Endothelial cell of umbilical vein (primary cell): ENCODE results near the gene TTC23L. TPM values are rescaled to one million over a fixed set of nuclear protein-coding genes. Genes with fewer than 3 reads are reported as not detected.

ENCODE experiments used
- BruUV-seq: library from RNA; stranded (reverse); fragments of 400-500 nt; replicated peaks from 2 replicates; lab custom pipeline; 2021; lab: Mats Ljungman, UMichigan
- CTCF ChIA-PET: fragments of 300-600, 350-600 bp; sonication (Branson Sonifier 250); formaldehyde crosslinking; loops from one replicate; lab custom pipeline; 2021; ENCODE audit warnings: antibody characterized with exemption, inconsistent platforms; lab: Charles Lee
- POLR2A ChIA-PET: fragments of 300-600, 350-600 bp; sonication (Branson Sonifier 250); formaldehyde crosslinking; loops from one replicate; lab custom pipeline; 2021; ENCODE audit warnings: antibody characterized with exemption, inconsistent platforms; lab: Charles Lee
- DNase-seq: peaks from one replicate; pipeline ENCODE4 v3.0.0-alpha.2; 2011; ENCODE audit warnings: low read depth, low spot score
- FAIRE-seq: peaks from 2 replicates; lab custom pipeline; 2011; peaks lifted over from hg19 to GRCh38; lab: Jason Lieb, UNC
- H2AFZ ChIP-seq: 2 replicates; pipeline ENCODE4 v1.6.0; 2012; ENCODE audit warnings: low read depth, low read length, control low read depth, inconsistent platforms
- H3K27ac ChIP-seq: 2 replicates; pipeline ENCODE4 v1.5.1; 2011; ENCODE audit warnings: low read depth, mild to moderate bottlenecking, control low read depth, low read length, moderate library complexity; ENCODE audit not compliant: insufficient read depth
- H3K27me3 ChIP-seq, 2 experiments: 2 replicates each; pipeline versions ENCODE4 v1.6.0 to v1.6.1; 2011; ENCODE audit warnings: low read length in 2 of 2, mixed read lengths in 1 of 2; ENCODE audit not compliant: control insufficient read depth in 2 of 2, insufficient read depth in 2 of 2
- H3K36me3 ChIP-seq, 2 experiments: 2 replicates in 1 of 2; 3 replicates in 1 of 2; pipeline ENCODE4 v1.5.1; 2011; ENCODE audit warnings: low read length in 2 of 2, mild to moderate bottlenecking in 1 of 2, moderate library complexity in 1 of 2; ENCODE audit not compliant: control insufficient read depth in 2 of 2, insufficient read depth in 2 of 2; ENCODE audit errors: extremely low read depth in 1 of 2
- H3K4me1 ChIP-seq: 3 replicates; pipeline ENCODE4 v1.5.1; 2011; ENCODE audit warnings: mild to moderate bottlenecking, low read length; ENCODE audit not compliant: control insufficient read depth, insufficient read depth; ENCODE audit errors: extremely low read depth
- H3K4me2 ChIP-seq: 2 replicates; pipeline ENCODE4 v1.6.1; 2011; ENCODE audit warnings: low read length, control low read depth, mixed read lengths; ENCODE audit not compliant: insufficient read depth
- H3K4me3 ChIP-seq, 3 experiments: fragments of 200-600 bp in 1 of 3; sonication (generic), shearing (Covaris generic) in 1 of 3; replicated peaks in 1 of 3; 2 replicates each; pipeline ENCODE4 v1.5.1; 2011 to 2016; ENCODE audit warnings: control low read depth in 3 of 3, low read length in 3 of 3, mild to moderate bottlenecking in 2 of 3, inconsistent platforms in 1 of 3, low read depth in 1 of 3, moderate library complexity in 1 of 3; ENCODE audit not compliant: insufficient read depth in 1 of 3
- H3K79me2 ChIP-seq: 2 replicates; pipeline ENCODE4 v1.6.0; 2012; ENCODE audit warnings: low read length, inconsistent platforms; ENCODE audit not compliant: control insufficient read depth, insufficient read depth
- H3K9ac ChIP-seq: replicated peaks from 2 replicates; pipeline ENCODE3; 2011; ENCODE audit warnings: low read length, control low read depth; ENCODE audit not compliant: insufficient read depth; ENCODE audit errors: extremely low read depth
- H3K9me1 ChIP-seq: replicated peaks from 3 replicates; pipeline ENCODE4 v1.6.0; 2011; ENCODE audit warnings: mild to moderate bottlenecking, low read length; ENCODE audit not compliant: control insufficient read depth, insufficient read depth; ENCODE audit errors: extremely low read depth
- H3K9me3 ChIP-seq: replicated peaks from 2 replicates; pipeline ENCODE4 v1.5.1; 2012; ENCODE audit warnings: low read length, inconsistent platforms; ENCODE audit not compliant: control insufficient read depth, insufficient read depth
- H4K20me1 ChIP-seq: replicated peaks from 2 replicates; pipeline ENCODE3; 2011; ENCODE audit warnings: mild to moderate bottlenecking, low read length; ENCODE audit not compliant: control insufficient read depth, insufficient read depth; ENCODE audit errors: extremely low read depth
- CTCF ChIP-seq, 2 donors: IDR thresholded peaks; 1 replicate in 1 of 2; 2 replicates in 1 of 2; pipeline ENCODE4 v1.5.1; 2011; ENCODE audit warnings: low read length in 2 of 2, mild to moderate bottlenecking in 2 of 2, moderate library complexity in 2 of 2, control low read depth in 1 of 2, inconsistent platforms in 1 of 2, low read depth in 1 of 2; ENCODE audit not compliant: insufficient read depth in 1 of 2; ENCODE audit errors: extremely low read depth in 1 of 2
- EZH2 ChIP-seq: IDR thresholded peaks from 2 replicates; pipeline ENCODE4 v1.6.1; 2012; ENCODE audit warnings: borderline replicate concordance, low read depth, mild to moderate bottlenecking, moderate library complexity, low read length, inconsistent platforms; ENCODE audit not compliant: severe bottlenecking
- FOS ChIP-seq: IDR thresholded peaks from 2 replicates; pipeline ENCODE4 v1.6.1; 2011; ENCODE audit warnings: mild to moderate bottlenecking, low read length, moderate library complexity, borderline replicate concordance; ENCODE audit not compliant: insufficient read depth
- GATA2 ChIP-seq: IDR thresholded peaks from 2 replicates; pipeline ENCODE4 v1.7.0; 2011; ENCODE audit warnings: low read depth, mild to moderate bottlenecking, moderate library complexity, mixed read lengths, low read length; ENCODE audit not compliant: insufficient read length, insufficient read depth
- JUN ChIP-seq: IDR thresholded peaks from 2 replicates; pipeline ENCODE4 v1.6.1; 2011; ENCODE audit warnings: borderline replicate concordance, low read depth; ENCODE audit not compliant: insufficient read length, insufficient read depth
- MAX ChIP-seq: IDR thresholded peaks from 2 replicates; pipeline ENCODE4 v1.6.1; 2011; ENCODE audit not compliant: insufficient read depth, insufficient read length
- MYC ChIP-seq: IDR thresholded peaks from one replicate; pipeline ENCODE4 v1.6.1; 2011; ENCODE audit warnings: mild to moderate bottlenecking, low read depth, low read length
- POLR2A ChIP-seq: IDR thresholded peaks from 2 replicates; pipeline ENCODE4 v1.6.1; 2012; ENCODE audit warnings: low read depth, mild to moderate bottlenecking, control low read depth, low read length
- POLR2AphosphoS5 ChIP-seq: IDR thresholded peaks from 2 replicates; pipeline ENCODE4 v1.6.1; 2012; ENCODE audit warnings: low read depth, mild to moderate bottlenecking, control low read depth, low read length, moderate library complexity; ENCODE audit not compliant: insufficient read depth
- dilution Hi-C: fragments of 300-500 bp; cut with MboI; formaldehyde crosslinking; loops from one replicate; pipeline ENCODE4 v1.15.0; 2019; ENCODE audit warnings: low sequenced_read_pairs; ENCODE audit not compliant: extremely low pct_ligation_motif_present
- intact Hi-C: fragments of 100-400 bp; cut with micrococcal nuclease; formaldehyde crosslinking; loops from one replicate; pipeline ENCODE4 v1.10.0; 2022
- polyA plus RNA-seq, 4 experiments: library from polyadenylated mRNA; depleted of rRNA in 3 of 4; stranded (reverse) in 3 of 4; unstranded in 1 of 4; fragments of >200 nt; gene quantifications; 2 replicates each; pipeline versions ENCODE4 v1.2.1 to v1.2.3, GENCODE V29; 2011 to 2012; ENCODE audit warnings: missing spikeins in 1 of 4
- total RNA-seq: library from RNA; stranded (reverse); gene quantifications from 2 replicates; pipeline ENCODE4 v1.2.3, GENCODE V29; 2021

Gene TTC23L
- total and polyA plus RNA-seq, 2 donors (not counting 3 experiments of a cell fraction or from before 2014, with no cell fraction given) = not detected

- H3K4me2 ChIP-seq = no peak overlapping the region
- FAIRE-seq = peak; percentile 33
- H3K79me2 ChIP-seq = no peaks in the 10 kb centered on the region
These were observed 6.0 kb downstream of the TTC23L start for GRCh38 chr5:34844999-34845398.

More at GRCh38 chr5:34844999-34845398, 6.0 kb downstream of the TTC23L start:
- TF ChIP-seq MYC (no peak), POLR2AphosphoS5 (no peak), FOS (no peak), MAX (no peak), POLR2A (no peak), EZH2 (no peak), JUN (no peak), CTCF (IDR thresholded peaks at IDR 0.05; ENCODE audit: extremely low read depth in 1 of 2, insufficient read depth in 1 of 2, low read depth in 1 of 2, low read length in 2 of 2) (no peak), GATA2 (no peak)
- no peak overlapping the region for H3K27ac ChIP-seq
- CTCF ChIA-PET = interaction anchor here (1.1 to 1.2 kb wide), 2 partner anchors 9 to 370 kb away, joined by 3 to 5 read pairs; no protein-coding TSS in a partner anchor
- DNase-seq = no peak
- BruUV-seq = no TSS peak
- dilution Hi-C loops (no loop called here), intact Hi-C loops (no loop called here)
- H4K20me1 ChIP-seq = no peaks in the 10 kb centered on the region
- H3K4me1 ChIP-seq = no peaks in the 10 kb centered on the region
- no peak overlapping the region for H2AFZ ChIP-seq
- POLR2A ChIA-PET = no interaction called here
- no peak overlapping the region for H3K4me3 ChIP-seq
- no peaks in the 10 kb centered on the region for H3K36me3 ChIP-seq
- no peak overlapping the region for H3K9ac ChIP-seq
- H3K27me3 ChIP-seq = peaks cover 3 to 5% of the 10 kb centered on the region in 2 experiments
- H3K9me1 ChIP-seq = no peaks in the 10 kb centered on the region
- no peaks in the 10 kb centered on the region for H3K9me3 ChIP-seq
